HepG2 (cell line): ENCODE measurements around the gene SDK1. TPM values are rescaled to one million over a fixed set of nuclear protein-coding genes. Genes with fewer than 3 reads are reported as not detected.

Experiments used
- ATAC-seq: fragments of 200-7000 bp; cut with Tn5 transposase; 3 replicates; pipeline ENCODE4 v1.9.1; 2020; ENCODE audit warnings: mild to moderate bottlenecking, moderate library complexity
- BruUV-seq: library from RNA; stranded (reverse); fragments of 400-500 nt; replicated peaks from 2 replicates; lab custom pipeline; 2021; lab: Mats Ljungman, UMichigan
- CTCF ChIA-PET: fragments of 300-600 bp; formaldehyde crosslinking; extraction: SDS; loops from one replicate; lab custom pipeline; 2021; ENCODE audit warnings: low total read pairs, inconsistent platforms, low intra/inter-chr PET ratio; lab: Yijun Ruan, JAX
- POLR2A ChIA-PET: fragments of 350-600 bp; sonication (Branson Sonifier 250); formaldehyde crosslinking; loops from one replicate; lab custom pipeline; 2020; ENCODE audit warnings: antibody characterized with exemption, inconsistent platforms; lab: Yijun Ruan, JAX
- DNase-seq: peaks from one replicate; pipeline ENCODE4 v3.0.0-alpha.2; 2015; ENCODE audit warnings: low spot score
- FAIRE-seq: peaks from 3 replicates; lab custom pipeline; 2011; peaks lifted over from hg19 to GRCh38; lab: Jason Lieb, UNC
- H2AFZ ChIP-seq: one replicate; pipeline ENCODE4 v1.6.1; 2011; ENCODE audit warnings: low read length, inconsistent platforms
- H3K27ac ChIP-seq: fragments of 300-600 bp; 3 replicates; pipeline ENCODE4 v1.8.0; 2011; ENCODE audit warnings: mixed run types, mild to moderate bottlenecking, mixed read lengths, low read length, inconsistent platforms; ENCODE audit not compliant: insufficient read depth; ENCODE audit errors: extremely low read length
- H3K27me3 ChIP-seq, 2 experiments: fragments of 200-600 bp in 1 of 2; 2 replicates in 1 of 2; 3 replicates in 1 of 2; pipeline versions ENCODE4 v1.6.0 to v1.8.0; 2011; ENCODE audit warnings: low read length in 2 of 2, mild to moderate bottlenecking in 2 of 2, moderate library complexity in 2 of 2, inconsistent platforms in 1 of 2; ENCODE audit not compliant: insufficient read depth in 2 of 2, control insufficient read depth in 1 of 2
- H3K36me3 ChIP-seq, 2 experiments: fragments of 200-600 bp in 1 of 2; replicated peaks in 1 of 2; 2 replicates in 1 of 2; 3 replicates in 1 of 2; pipeline versions ENCODE4 v1.5.1 to v1.8.0; 2011; ENCODE audit warnings: low read length in 2 of 2, inconsistent platforms in 1 of 2; ENCODE audit not compliant: insufficient read depth in 2 of 2, control insufficient read depth in 1 of 2
- H3K4me1 ChIP-seq: 2 replicates; pipeline ENCODE4 v1.5.1; 2012; ENCODE audit warnings: low read length, inconsistent platforms; ENCODE audit not compliant: insufficient read depth
- H3K4me2 ChIP-seq: 2 replicates; pipeline ENCODE4 v1.6.0; 2011; ENCODE audit warnings: low read depth, low read length, inconsistent platforms
- H3K4me3 ChIP-seq, 3 experiments: fragments of 200-600 bp in 1 of 3; sonication (generic), shearing (Covaris generic) in 1 of 3; replicated peaks in 1 of 3; 2 replicates each; pipeline ENCODE4 v1.5.1; 2011 to 2016; ENCODE audit warnings: low read length in 3 of 3, inconsistent platforms in 2 of 3, low read depth in 2 of 3, mild to moderate bottlenecking in 2 of 3, control low read depth in 1 of 3, mixed read lengths in 1 of 3; ENCODE audit not compliant: insufficient read depth in 1 of 3
- H3K79me2 ChIP-seq: one replicate; pipeline ENCODE4 v1.6.1; 2011; ENCODE audit warnings: low read length, inconsistent platforms; ENCODE audit not compliant: insufficient read depth
- H3K9ac ChIP-seq: 2 replicates; pipeline ENCODE4 v1.6.0; 2011; ENCODE audit warnings: mild to moderate bottlenecking, low read depth, low read length, inconsistent platforms; ENCODE audit not compliant: insufficient read depth
- H3K9me3 ChIP-seq: 2 replicates; pipeline ENCODE4 v1.5.1; 2012; ENCODE audit warnings: mild to moderate bottlenecking, low read length
- H4K20me1 ChIP-seq: 2 replicates; pipeline ENCODE4 v1.6.0; 2011; ENCODE audit warnings: inconsistent platforms, mild to moderate bottlenecking, low read length, moderate library complexity; ENCODE audit not compliant: insufficient read depth
- ATF7-NPFF ChIP-seq: sonication (generic); formaldehyde crosslinking; IDR thresholded peaks from 2 replicates; pipeline ENCODE4 v1.8.1; 2023; ENCODE audit warnings: mild to moderate bottlenecking, low read depth, missing genetic modification reagents, moderate library complexity
- CBX1 ChIP-seq: IDR thresholded peaks from one replicate; pipeline ENCODE4 v1.6.1; 2016; ENCODE audit warnings: antibody characterized with exemption, low read depth
- CHCHD3 ChIP-seq: sonication (generic); formaldehyde crosslinking; IDR thresholded peaks from 2 replicates; pipeline ENCODE4 v1.8.0; 2022; ENCODE audit warnings: mild to moderate bottlenecking, missing genetic modification reagents, moderate library complexity
- DR1 ChIP-seq: sonication (generic); formaldehyde crosslinking; IDR thresholded peaks from 2 replicates; pipeline ENCODE4 v1.8.0; 2021; ENCODE audit warnings: mild to moderate bottlenecking, missing genetic modification reagents, inconsistent platforms
- ESRRA ChIP-seq: sonication (generic); formaldehyde crosslinking; IDR thresholded peaks from 2 replicates; pipeline ENCODE4 v1.5.1; 2020; ENCODE audit warnings: mild to moderate bottlenecking, low read depth, missing genetic modification reagents
- HMGXB4 ChIP-seq, 2 experiments: sonication (generic) in 1 of 2; formaldehyde crosslinking in 1 of 2; IDR thresholded peaks; 2 replicates each; pipeline versions ENCODE4 v1.4.0 to v1.6.1; 2018 to 2020; ENCODE audit warnings: missing genetic modification reagents in 2 of 2, borderline replicate concordance in 1 of 2, low read depth in 1 of 2, mild to moderate bottlenecking in 1 of 2, missing biosample characterization in 1 of 2
- MLX ChIP-seq: IDR thresholded peaks from 2 replicates; pipeline ENCODE4 v1.6.1; 2016
- MZF1 ChIP-seq: sonication (generic); formaldehyde crosslinking; IDR thresholded peaks from 2 replicates; pipeline ENCODE4 v1.8.1; 2023; ENCODE audit warnings: mild to moderate bottlenecking, missing genetic modification reagents, borderline replicate concordance
- NONO ChIP-seq, 2 experiments: fragments of 450-650 bp in 1 of 2; sonication (generic) in 1 of 2; formaldehyde crosslinking in 1 of 2; IDR thresholded peaks in 1 of 2; conservative IDR thresholded peaks in 1 of 2; 2 replicates each; pipeline versions ENCODE4 v1.6.1 to v1.8.0; 2017 to 2022; ENCODE audit warnings: mild to moderate bottlenecking in 1 of 2, missing genetic modification reagents in 1 of 2, moderate library complexity in 1 of 2
- NR3C1 ChIP-seq: sonication (generic); formaldehyde crosslinking; IDR thresholded peaks from 2 replicates; pipeline ENCODE4 v1.4.0; 2020; ENCODE audit warnings: missing genetic modification reagents
- RBAK ChIP-seq: sonication (generic); formaldehyde crosslinking; IDR thresholded peaks from 2 replicates; pipeline ENCODE4 v1.5.1; 2020; ENCODE audit warnings: mild to moderate bottlenecking, missing genetic modification reagents
- SAP130 ChIP-seq: IDR thresholded peaks from 2 replicates; pipeline ENCODE4 v1.6.1; 2016; ENCODE audit warnings: low read depth
- SRF ChIP-seq: IDR thresholded peaks from 2 replicates; pipeline ENCODE4 v1.6.1; 2011; ENCODE audit warnings: mild to moderate bottlenecking, low read depth, low read length, moderate library complexity
- ZBTB46 ChIP-seq: sonication (generic); formaldehyde crosslinking; IDR thresholded peaks from 2 replicates; pipeline ENCODE4 v1.4.0; 2020; ENCODE audit warnings: mild to moderate bottlenecking, missing genetic modification reagents, borderline replicate concordance
- ZFP36 ChIP-seq: fragments of 150-350 bp; IDR thresholded peaks from 2 replicates; pipeline ENCODE4 v1.6.1; 2018; ENCODE audit warnings: borderline replicate concordance, low read length, low read depth; ENCODE audit not compliant: partially characterized antibody
- ZKSCAN8 ChIP-seq: IDR thresholded peaks from 2 replicates; pipeline ENCODE4 v1.6.1; 2016; ENCODE audit warnings: borderline replicate concordance, missing genetic modification reagents, missing compliant biosample characterization
- ZNF337 ChIP-seq: sonication (generic); formaldehyde crosslinking; IDR thresholded peaks from 2 replicates; pipeline ENCODE4 v1.5.1; 2020; ENCODE audit warnings: missing genetic modification reagents, low read depth, mild to moderate bottlenecking, borderline replicate concordance
- WGBS: methylation state at CpG from one replicate; pipeline ENCODE4 v1.1.6; 2017; ENCODE audit warnings: low lambda C conversion rate; 5-methylcytosine and 5-hydroxymethylcytosine counted together
- in situ Hi-C: cut with HindIII; loops from 2 replicates; pipeline ENCODE4 v1.10.0; 2017; ENCODE audit warnings: low pct_unique_long_range_greater_than_20kb; ENCODE audit not compliant: extremely low pct_ligation_motif_present
- intact Hi-C: fragments of 100-400 bp; cut with micrococcal nuclease; formaldehyde crosslinking; loops from one replicate; pipeline ENCODE4 v1.10.0; 2022; ENCODE audit not compliant: unreplicated experiment
- polyA plus RNA-seq, 8 experiments: library from polyadenylated mRNA; depleted of rRNA in 3 of 8; stranded (reverse) in 7 of 8; unstranded in 1 of 8; fragments of >200 nt; fragmentation: Illumina TruSeq in 4 of 8; extraction: Trizol in 4 of 8; gene quantifications; 2 replicates each; pipeline versions ENCODE4 v1.2.1 to v1.2.3, GENCODE V29; 2011 to 2016; ENCODE audit warnings: low read depth in 4 of 8, missing spikeins in 1 of 8, mixed read lengths in 1 of 8; ENCODE audit not compliant: insufficient read depth in 1 of 8
- total RNA-seq, 5 experiments: library from RNA; depleted of rRNA; stranded (reverse); fragments of >200 nt; fragmentation: Illumina TruSeq; extraction: Trizol; gene quantifications; 2 replicates each; pipeline ENCODE4 v1.2.3, GENCODE V29; 2016; ENCODE audit warnings: low read depth in 1 of 5

SDK1 gene
- total and polyA plus RNA-seq, 2 of the 13 experiments (the other 11 are each of a cell fraction or from before 2014, with no cell fraction given): 0.35 to 2.4 TPM

- TF ChIP-seq MZF1: no peak
- no peak for TF ChIP-seq ZKSCAN8 (CRISPR knock-in tag)
- no peak for TF ChIP-seq ESRRA
- no peak for TF ChIP-seq CHCHD3 (CRISPR knock-in tag)
- TF ChIP-seq HMGXB4 (CRISPR knock-in tag; IDR thresholded peaks at IDR 0.05; ENCODE audit: borderline replicate concordance in 1 of 2, low read depth in 1 of 2): no peak
These were observed 248.5 kb downstream of the SDK1 start (continued) for GRCh38 chr7:3549601-3550000.

DNA sequence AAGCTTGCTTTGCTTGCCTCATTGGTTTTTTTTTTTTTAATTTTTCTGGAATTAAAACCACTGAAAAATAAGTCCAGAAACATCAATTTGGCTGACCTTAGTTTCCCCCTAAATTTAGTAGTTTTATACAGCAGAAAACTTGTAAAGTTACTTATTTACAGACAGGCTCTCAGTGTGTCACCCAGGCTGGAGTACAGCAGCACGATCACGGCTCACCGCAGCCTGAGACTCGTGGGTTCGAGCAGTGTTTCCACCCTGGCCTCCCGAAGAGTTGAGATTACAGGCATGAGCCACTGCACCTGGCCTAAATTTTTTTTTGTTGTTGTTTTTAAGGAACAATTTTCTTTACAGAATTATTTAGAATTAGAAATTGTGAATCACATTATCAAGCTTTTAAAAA is 250.5 kb downstream of the SDK1 start:
- no peak overlapping the region for H3K4me2 ChIP-seq
- no peaks in the 10 kb centered on the region for H3K79me2 ChIP-seq
- no peaks in the 10 kb centered on the region for H3K27me3 ChIP-seq
- H2AFZ ChIP-seq: no peak overlapping the region
- ATAC-seq: no peak
- H3K4me3 ChIP-seq: no peak overlapping the region
- no peak for FAIRE-seq
- H3K4me1 ChIP-seq: no peaks in the 10 kb centered on the region
- DNase-seq: no peak
- no peak overlapping the region for H3K27ac ChIP-seq
- WGBS: 93% methylated on average over 6 of the region's 6 CpGs
- no peaks in the 10 kb centered on the region for H3K9me3 ChIP-seq
- intact Hi-C loops (no loop called here), in situ Hi-C loops (no loop called here)
- no peaks in the 10 kb centered on the region for H3K36me3 ChIP-seq
- ChIA-PET POLR2A (no interaction called here), CTCF (no interaction called here)
- no peaks in the 10 kb centered on the region for H4K20me1 ChIP-seq
- BruUV-seq: no TSS peak
- no peak for TF ChIP-seq SAP130 (CRISPR knock-in tag)
- no peak for TF ChIP-seq ZBTB46 (CRISPR knock-in tag)
- no peak for TF ChIP-seq RBAK (CRISPR knock-in tag)
- TF ChIP-seq ZFP36: no peak
- TF ChIP-seq NR3C1 (CRISPR knock-in tag): no peak
- TF ChIP-seq ATF7-NPFF (CRISPR knock-in tag): no peak
- no peak for TF ChIP-seq CBX1
- TF ChIP-seq NONO (IDR thresholded peaks at IDR 0.05): no peak
- TF ChIP-seq NONO (CRISPR knock-in tag; conservative IDR thresholded peaks at IDR 0.05): no peak
- TF ChIP-seq DR1 (CRISPR knock-in tag): no peak
- TF ChIP-seq ZNF337 (CRISPR knock-in tag): no peak
- no peak for TF ChIP-seq SRF
- no peak for TF ChIP-seq MLX (CRISPR knock-in tag)
- no peak overlapping the region for H3K9ac ChIP-seq
